ENCODE data around the gene RAC3. TPM values are rescaled to one million over a fixed set of nuclear protein-coding genes. Genes with fewer than 3 reads are reported as not detected.

RAC3 gene
- total RNA-seq, 1 donor from 2014 or later = 0.49 TPM

DNA sequence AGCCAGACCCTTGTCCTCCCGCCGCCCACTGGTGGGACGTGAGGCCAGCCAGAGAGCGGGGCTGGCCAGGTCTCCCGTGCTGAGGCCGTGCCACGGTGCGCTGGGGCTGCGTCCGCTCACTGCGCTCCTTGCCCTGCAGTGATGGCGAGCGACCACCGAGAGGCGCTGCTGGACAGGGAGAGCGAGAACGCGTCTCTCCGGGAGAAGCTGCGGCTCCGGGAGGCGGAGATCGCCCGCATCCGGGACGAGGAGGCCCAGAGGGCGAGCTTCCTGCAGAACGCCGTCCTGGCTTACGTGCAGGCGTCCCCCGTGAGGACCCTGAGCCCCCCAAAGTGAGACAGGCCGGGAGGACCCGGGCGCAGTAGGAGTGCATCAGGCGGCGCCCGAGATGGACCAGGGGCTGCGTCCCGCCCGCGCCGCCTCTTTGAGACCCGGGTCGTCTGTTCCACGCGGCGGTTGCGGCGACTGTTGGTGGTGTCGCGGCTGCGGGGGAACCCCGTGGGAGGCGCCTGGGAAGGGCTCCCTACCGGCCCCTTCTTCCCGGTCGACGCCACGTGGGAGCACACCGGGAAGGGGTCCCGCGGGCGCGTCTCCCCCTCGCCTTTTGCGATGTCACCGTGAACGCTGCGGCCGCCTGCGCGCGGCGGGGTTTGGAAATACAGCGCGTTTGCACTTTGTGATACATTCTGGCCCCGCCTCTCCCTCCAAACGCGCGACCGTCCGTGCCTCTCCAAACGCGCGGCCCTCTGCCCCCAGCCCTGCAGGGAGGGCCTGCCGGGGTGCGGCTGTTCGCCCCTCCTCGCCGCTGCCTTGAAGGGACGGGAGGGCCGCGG lies 792 bp upstream of the RAC3 start:
- Mint-ChIP-seq H3K27me3 (peaks cover 2% of the 10 kb centered on the region), H3K4me3 (peak overlapping the region; percentile 77), H3K36me3 (ENCODE audit: low read depth) (peaks cover 7% of the 10 kb centered on the region), H3K9me3 (no peaks in the 10 kb centered on the region), H3K27ac (no peak overlapping the region), H3K4me1 (peaks cover 14% of the 10 kb centered on the region)
- ATAC-seq (ENCODE audit: low read depth) (peak; percentile 84), DNase-seq (peak; percentile 69)
- CTCF ChIA-PET = interaction anchor here (0.8 to 2.3 kb wide), 9 partner anchors 11 to 291 kb away, joined by 3 to 15 read pairs (median 4); partner anchors contain the start of gene FASN
- POLR2A ChIA-PET = interaction anchor here (0.6 to 1.2 kb wide), 3 partner anchors 21 to 68 kb away, joined by 3 to 4 read pairs (median 3); partner anchors contain the start of genes GPS1 and RFNG
- TF ChIP-seq, protein P1, sequence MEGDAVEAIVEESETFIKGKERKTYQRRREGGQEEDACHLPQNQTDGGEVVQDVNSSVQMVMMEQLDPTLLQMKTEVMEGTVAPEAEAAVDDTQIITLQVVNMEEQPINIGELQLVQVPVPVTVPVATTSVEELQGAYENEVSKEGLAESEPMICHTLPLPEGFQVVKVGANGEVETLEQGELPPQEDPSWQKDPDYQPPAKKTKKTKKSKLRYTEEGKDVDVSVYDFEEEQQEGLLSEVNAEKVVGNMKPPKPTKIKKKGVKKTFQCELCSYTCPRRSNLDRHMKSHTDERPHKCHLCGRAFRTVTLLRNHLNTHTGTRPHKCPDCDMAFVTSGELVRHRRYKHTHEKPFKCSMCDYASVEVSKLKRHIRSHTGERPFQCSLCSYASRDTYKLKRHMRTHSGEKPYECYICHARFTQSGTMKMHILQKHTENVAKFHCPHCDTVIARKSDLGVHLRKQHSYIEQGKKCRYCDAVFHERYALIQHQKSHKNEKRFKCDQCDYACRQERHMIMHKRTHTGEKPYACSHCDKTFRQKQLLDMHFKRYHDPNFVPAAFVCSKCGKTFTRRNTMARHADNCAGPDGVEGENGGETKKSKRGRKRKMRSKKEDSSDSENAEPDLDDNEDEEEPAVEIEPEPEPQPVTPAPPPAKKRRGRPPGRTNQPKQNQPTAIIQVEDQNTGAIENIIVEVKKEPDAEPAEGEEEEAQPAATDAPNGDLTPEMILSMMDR (IDR thresholded peaks at IDR 0.05) = peak; percentile 73
- intact Hi-C loops (cut with micrococcal nuclease) = loop anchor here (1.0 to 10.0 kb wide), 3 partner anchors 7 to 264 kb away; partner anchors contain the start of gene LRRC45

DNA sequence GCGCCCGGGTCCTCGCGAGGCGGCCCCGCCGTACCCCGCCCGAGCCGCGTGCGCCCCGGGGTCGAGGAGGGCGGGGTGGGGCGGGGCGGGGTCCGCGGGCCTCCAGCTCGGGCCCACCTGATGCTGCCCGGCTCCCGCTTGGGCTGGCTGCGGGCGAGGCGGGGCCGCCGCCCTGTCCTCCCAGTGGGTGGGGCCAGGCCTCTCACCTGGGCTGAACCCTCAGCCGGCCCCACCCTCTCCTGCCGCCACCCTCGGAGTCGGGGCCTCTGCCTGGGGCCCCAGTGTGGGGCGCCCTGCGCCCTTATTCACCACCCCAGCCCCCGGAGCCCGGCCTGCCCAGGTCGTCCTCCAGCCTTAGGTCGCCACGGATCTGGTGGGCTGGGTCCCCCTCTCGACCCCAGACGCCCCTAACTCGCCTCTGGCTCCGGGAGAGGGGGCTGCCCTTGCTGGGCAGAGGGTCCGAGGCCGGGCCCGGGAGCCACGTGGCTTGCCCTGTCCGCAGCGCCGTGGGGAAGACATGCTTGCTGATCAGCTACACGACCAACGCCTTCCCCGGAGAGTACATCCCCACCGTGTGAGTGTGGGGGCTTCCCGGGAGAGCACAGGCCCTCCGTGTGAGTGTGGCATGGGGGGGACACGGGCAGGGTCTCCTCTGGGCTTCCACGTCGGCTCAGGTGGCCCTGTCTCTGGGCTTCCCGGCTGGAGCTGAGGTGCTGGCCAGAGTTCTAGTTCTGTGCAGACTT lies 578 bp downstream of the RAC3 start:
- Mint-ChIP-seq H3K36me3 (ENCODE audit: low read depth) (peaks cover 7% of the 10 kb centered on the region), H3K4me1 (peaks cover 24% of the 10 kb centered on the region), H3K4me3 (no peak overlapping the region), H3K27me3 (peaks cover 2% of the 10 kb centered on the region), H3K9me3 (no peaks in the 10 kb centered on the region), H3K27ac (no peak overlapping the region)
- TF ChIP-seq, protein P1 (IDR thresholded peaks at IDR 0.05) = no peak
- ChIA-PET POLR2A (interaction anchor here (0.6 kb wide), 1 partner anchor 66 kb away, joined by 3 read pairs; the partner anchor contains the start of gene FASN), CTCF (interaction anchor here (2.3 kb wide), 1 partner anchor 74 kb away, joined by 9 read pairs; no protein-coding TSS in a partner anchor)
- intact Hi-C loops (cut with micrococcal nuclease) = loop anchor here (1.0 to 10.0 kb wide), 3 partner anchors 9 to 263 kb away; partner anchors contain the start of gene LRRC45
- ATAC-seq (ENCODE audit: low read depth) (peak; percentile 27), DNase-seq (no peak)

DNA sequence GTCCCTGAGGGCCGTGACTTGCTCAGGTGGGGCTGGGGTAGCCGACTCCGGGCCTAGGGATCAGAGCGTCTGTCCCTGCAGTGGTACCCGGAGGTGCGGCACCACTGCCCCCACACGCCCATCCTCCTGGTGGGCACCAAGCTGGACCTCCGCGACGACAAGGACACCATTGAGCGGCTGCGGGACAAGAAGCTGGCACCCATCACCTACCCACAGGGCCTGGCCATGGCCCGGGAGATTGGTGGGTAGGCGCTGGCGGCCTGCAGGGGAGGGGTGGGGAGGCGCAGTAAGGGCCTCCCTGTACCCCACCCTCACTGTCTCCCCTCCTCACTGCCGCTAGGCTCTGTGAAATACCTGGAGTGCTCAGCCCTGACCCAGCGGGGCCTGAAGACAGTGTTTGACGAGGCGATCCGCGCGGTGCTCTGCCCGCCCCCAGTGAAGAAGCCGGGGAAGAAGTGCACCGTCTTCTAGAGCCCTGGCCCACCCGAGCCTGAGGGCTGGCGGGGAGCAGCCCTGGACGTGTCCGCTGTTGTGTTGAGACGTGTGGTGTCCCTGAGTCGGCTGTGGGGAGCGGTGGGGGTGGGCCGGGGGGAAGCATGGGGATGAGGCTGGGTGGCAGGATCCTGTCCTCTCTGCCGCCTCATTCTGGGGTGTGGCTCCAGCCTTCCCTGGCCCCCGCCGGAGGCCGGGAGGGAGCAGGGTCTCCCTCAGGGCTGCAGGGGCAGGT lies 2.0 kb downstream of the RAC3 start:
- TF ChIP-seq, protein P1 (IDR thresholded peaks at IDR 0.05) = no peak
- Mint-ChIP-seq H3K27me3 (peaks cover 2% of the 10 kb centered on the region), H3K9me3 (no peaks in the 10 kb centered on the region), H3K4me1 (peaks cover 30% of the 10 kb centered on the region), H3K27ac (no peak overlapping the region), H3K36me3 (ENCODE audit: low read depth) (peaks cover 7% of the 10 kb centered on the region), H3K4me3 (no peak overlapping the region)
- POLR2A ChIA-PET = no interaction called here
- ATAC-seq (ENCODE audit: low read depth) (no peak), DNase-seq (no peak)
- CTCF ChIA-PET = no interaction called here
- intact Hi-C loops (cut with micrococcal nuclease) = loop anchor here (10.0 kb wide), 1 partner anchor 261 kb away; no protein-coding TSS in a partner anchor

DNA sequence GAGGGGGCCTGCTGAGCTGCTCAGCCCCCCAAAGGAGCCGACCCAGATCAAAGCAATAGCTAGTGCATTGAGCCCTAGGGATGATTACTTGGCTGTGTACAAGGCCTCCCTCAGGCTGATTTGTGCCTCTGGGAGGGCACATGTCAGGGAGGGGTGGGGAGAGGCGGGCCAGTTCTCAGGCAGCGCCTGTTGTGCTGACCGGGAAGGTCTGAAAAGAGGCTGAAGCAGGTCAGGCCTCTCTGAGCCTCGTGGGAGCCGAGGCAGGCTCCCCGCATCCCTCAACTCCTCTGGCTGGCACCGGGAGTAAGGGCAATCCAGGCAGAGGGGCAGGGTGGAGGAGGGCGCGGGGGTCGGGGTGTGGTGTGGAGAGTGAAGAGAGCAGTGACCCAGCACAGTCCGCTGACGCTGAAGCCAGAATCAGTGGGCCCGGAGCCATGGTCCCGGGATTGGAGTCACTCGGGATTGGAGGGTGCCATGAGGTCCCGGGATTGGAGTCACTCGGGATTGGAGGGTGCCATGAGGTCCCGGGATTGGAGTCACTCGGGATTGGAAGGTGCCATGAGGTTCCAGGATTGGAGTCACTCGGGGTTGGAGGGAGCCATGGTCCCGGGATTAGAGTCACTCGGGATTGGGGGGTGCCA lies 3.0 kb downstream of the RAC3 start:
- ChIA-PET POLR2A (interaction anchor here (0.6 to 1.7 kb wide), 2 partner anchors 11 to 1088 kb away, joined by 3 to 5 read pairs; partner anchors contain the start of genes CENPX and LRRC45), CTCF (interaction anchor here (1.2 to 1.7 kb wide), 2 partner anchors 13 to 75 kb away, joined by 3 to 8 read pairs; no protein-coding TSS in a partner anchor)
- Mint-ChIP-seq H3K4me3 (peak overlapping the region; percentile 24), H3K9me3 (no peaks in the 10 kb centered on the region), H3K4me1 (peaks cover 33% of the 10 kb centered on the region), H3K27me3 (peaks cover 2% of the 10 kb centered on the region), H3K27ac (no peak overlapping the region), H3K36me3 (ENCODE audit: low read depth) (peaks cover 7% of the 10 kb centered on the region)
- TF ChIP-seq, protein P1 (IDR thresholded peaks at IDR 0.05) = no peak
- no peak for DNase-seq
- intact Hi-C loops (cut with micrococcal nuclease) = loop anchor here (5.0 to 10.0 kb wide), 3 partner anchors 57 to 260 kb away; partner anchors contain the start of genes ASPSCR1 and SLC16A3
- ATAC-seq (ENCODE audit: low read depth) = no peak

Data from activated B cell treated with CpG ODN at 0.5 μM for 24 hours (primary cell).